HEK293 (cell line): ENCODE data around the gene HSD17B2.

ENCODE experiments used
- CTCF ChIA-PET: fragments of 350-600 bp; formaldehyde crosslinking; extraction: SDS; loops from one replicate; lab custom pipeline; 2021; ENCODE audit warnings: antibody characterized with exemption; lab: Yijun Ruan, JAX
- POLR2A ChIA-PET: fragments of 300-600 bp; formaldehyde crosslinking; extraction: SDS; loops from one replicate; lab custom pipeline; 2020; ENCODE audit warnings: antibody characterized with exemption, inconsistent platforms; lab: Yijun Ruan, JAX
- H3K27ac ChIP-seq: fragments of 200-500 bp; sonication (Bioruptor generic); 2 replicates; pipeline ENCODE4 v1.5.1; 2014; ENCODE audit warnings: low read depth, low read length, control low read depth, inconsistent platforms; ENCODE audit errors: extremely low read depth
- H3K36me3 ChIP-seq, 2 experiments: fragments of 200-500 bp in 1 of 2; sonication (Bioruptor generic) in 1 of 2; 1 replicate in 1 of 2; 2 replicates in 1 of 2; pipeline ENCODE4 v1.5.1; 2014 to 2017; ENCODE audit warnings: inconsistent platforms in 2 of 2, low read length in 2 of 2; ENCODE audit not compliant: control insufficient read depth in 2 of 2, insufficient read depth in 1 of 2
- H3K4me1 ChIP-seq: fragments of 200-500 bp; sonication (Bioruptor generic); 2 replicates; pipeline ENCODE4 v1.5.1; 2014; ENCODE audit warnings: mild to moderate bottlenecking, low read length, inconsistent platforms; ENCODE audit not compliant: control insufficient read depth, insufficient read depth
- H3K4me3 ChIP-seq: 2 replicates; pipeline ENCODE4 v1.5.1; 2011; ENCODE audit warnings: low read depth, mild to moderate bottlenecking, control low read depth, low read length, moderate library complexity
- H3K9me3 ChIP-seq: fragments of 200-500 bp; sonication (Bioruptor generic); 2 replicates; pipeline ENCODE4 v1.5.1; 2014; ENCODE audit warnings: low read depth, low read length, inconsistent platforms; ENCODE audit not compliant: control insufficient read depth, insufficient read depth
- FEZF1 ChIP-seq: fragments of 450-650 bp; formaldehyde crosslinking; IDR thresholded peaks from 2 replicates; pipeline ENCODE4 v1.5.1; 2016; ENCODE audit warnings: missing biosample characterization, missing genetic modification characterization
- YY1 ChIP-seq: fragments of 450-650 bp; formaldehyde crosslinking; IDR thresholded peaks from 2 replicates; pipeline ENCODE4 v1.5.1; 2018; ENCODE audit warnings: missing biosample characterization, missing genetic modification characterization
- ZEB2 ChIP-seq: fragments of 450-650 bp; formaldehyde crosslinking; IDR thresholded peaks from 2 replicates; pipeline ENCODE4 v1.5.1; 2016; ENCODE audit warnings: missing biosample characterization, missing genetic modification characterization
- ZNF132 ChIP-seq: fragments of 450-650 bp; formaldehyde crosslinking; IDR thresholded peaks from 2 replicates; pipeline ENCODE4 v1.5.1; 2017; ENCODE audit warnings: missing biosample characterization, missing genetic modification characterization, borderline replicate concordance
- ZNF169 ChIP-seq: fragments of 450-650 bp; formaldehyde crosslinking; IDR thresholded peaks from 2 replicates; pipeline ENCODE4 v1.5.1; 2016; ENCODE audit warnings: missing biosample characterization, missing genetic modification characterization
- ZNF184 ChIP-seq: fragments of 450-650 bp; IDR thresholded peaks from 2 replicates; pipeline ENCODE4 v1.5.1; 2018; ENCODE audit warnings: missing biosample characterization, mild to moderate bottlenecking, missing genetic modification characterization
- ZNF311 ChIP-seq: fragments of 450-650 bp; formaldehyde crosslinking; IDR thresholded peaks from 2 replicates; pipeline ENCODE4 v1.5.1; 2017; ENCODE audit warnings: missing biosample characterization, missing genetic modification characterization, borderline replicate concordance
- ZNF549 ChIP-seq: fragments of 450-650 bp; IDR thresholded peaks from 2 replicates; pipeline ENCODE4 v1.5.1; 2018; ENCODE audit warnings: missing biosample characterization, missing genetic modification characterization, mild to moderate bottlenecking, inconsistent platforms, moderate library complexity
- ZNF555 ChIP-seq: fragments of 450-650 bp; formaldehyde crosslinking; conservative IDR thresholded peaks from 2 replicates; pipeline ENCODE4 v1.5.1; 2017; ENCODE audit warnings: missing biosample characterization, mild to moderate bottlenecking, missing genetic modification characterization, inconsistent platforms
- ZNF610 ChIP-seq: fragments of 450-650 bp; formaldehyde crosslinking; IDR thresholded peaks from 2 replicates; pipeline ENCODE4 v1.5.1; 2016; ENCODE audit warnings: missing biosample characterization, missing genetic modification characterization, borderline replicate concordance
- ZNF621 ChIP-seq: fragments of 450-650 bp; formaldehyde crosslinking; IDR thresholded peaks from 2 replicates; pipeline ENCODE4 v1.5.1; 2017; ENCODE audit warnings: missing biosample characterization, missing genetic modification characterization
- ZNF654 ChIP-seq: fragments of 450-650 bp; formaldehyde crosslinking; IDR thresholded peaks from 2 replicates; pipeline ENCODE4 v1.5.1; 2016; ENCODE audit warnings: low read depth, missing biosample characterization, missing genetic modification characterization
- ZNF785 ChIP-seq: fragments of 450-650 bp; formaldehyde crosslinking; IDR thresholded peaks from 2 replicates; pipeline ENCODE4 v1.5.1; 2016; ENCODE audit warnings: missing biosample characterization, missing genetic modification characterization
- ZSCAN23 ChIP-seq: fragments of 450-650 bp; formaldehyde crosslinking; IDR thresholded peaks from 2 replicates; pipeline ENCODE4 v1.5.1; 2016; ENCODE audit warnings: missing biosample characterization, missing genetic modification characterization
- TF ChIP-seq, protein P1 (sequence below): fragments of 450-650 bp; formaldehyde crosslinking; IDR thresholded peaks from 2 replicates; pipeline ENCODE4 v1.5.1; 2016; ENCODE audit warnings: missing biosample characterization, missing genetic modification characterization, low read depth
- TF ChIP-seq, protein P2 (sequence below): fragments of 450-650 bp; formaldehyde crosslinking; IDR thresholded peaks from 2 replicates; pipeline ENCODE4 v1.5.1; 2016; ENCODE audit warnings: missing biosample characterization, missing genetic modification characterization
- TF ChIP-seq, protein P3 (sequence below): fragments of 450-650 bp; formaldehyde crosslinking; IDR thresholded peaks from 2 replicates; pipeline ENCODE4 v1.5.1; 2016; ENCODE audit warnings: missing biosample characterization, missing genetic modification characterization
- TF ChIP-seq, protein P4 (sequence below): fragments of 450-650 bp; formaldehyde crosslinking; IDR thresholded peaks from 2 replicates; pipeline ENCODE4 v1.5.1; 2017; ENCODE audit warnings: missing biosample characterization, missing genetic modification characterization
- TF ChIP-seq, protein P5 (sequence below): fragments of 450-650 bp; formaldehyde crosslinking; IDR thresholded peaks from 2 replicates; pipeline ENCODE4 v1.5.1; 2016; ENCODE audit warnings: missing biosample characterization, missing genetic modification characterization, low read depth
- TF ChIP-seq, protein P6 (sequence below): fragments of 450-650 bp; formaldehyde crosslinking; IDR thresholded peaks from 2 replicates; pipeline ENCODE4 v1.5.1; 2017; ENCODE audit warnings: missing biosample characterization, missing genetic modification characterization

HSD17B2 gene

DNA sequence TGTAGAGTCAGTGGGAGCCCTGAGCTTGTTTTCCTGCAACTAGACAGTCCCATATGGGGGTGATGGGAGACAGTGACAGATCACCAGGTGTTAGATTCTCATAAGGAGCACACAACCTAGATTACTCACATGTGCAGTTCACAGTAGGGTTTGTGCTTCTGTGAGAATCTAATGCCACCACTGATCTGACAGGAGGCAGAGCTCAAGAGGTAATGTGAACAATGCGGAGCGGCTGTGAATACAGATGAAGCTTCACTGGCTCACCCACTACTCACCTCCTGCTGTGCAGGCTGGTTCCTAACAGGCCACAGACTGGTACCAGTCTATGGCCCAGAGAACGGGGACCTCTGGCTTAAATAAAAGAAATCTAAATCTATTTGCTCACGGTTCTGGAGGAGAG is 10.2 kb upstream of the HSD17B2 start:
- Histone ChIP-seq H3K9me3 (no peaks in the 10 kb centered on the region), H3K36me3 (no peaks in the 10 kb centered on the region), H3K27ac (no peak overlapping the region), H3K4me3 (no peak overlapping the region), H3K4me1 (no peaks in the 10 kb centered on the region; the same call in 1 of the 2 replicates)
- POLR2A ChIA-PET: no interaction called here
- TF ChIP-seq, protein P1, sequence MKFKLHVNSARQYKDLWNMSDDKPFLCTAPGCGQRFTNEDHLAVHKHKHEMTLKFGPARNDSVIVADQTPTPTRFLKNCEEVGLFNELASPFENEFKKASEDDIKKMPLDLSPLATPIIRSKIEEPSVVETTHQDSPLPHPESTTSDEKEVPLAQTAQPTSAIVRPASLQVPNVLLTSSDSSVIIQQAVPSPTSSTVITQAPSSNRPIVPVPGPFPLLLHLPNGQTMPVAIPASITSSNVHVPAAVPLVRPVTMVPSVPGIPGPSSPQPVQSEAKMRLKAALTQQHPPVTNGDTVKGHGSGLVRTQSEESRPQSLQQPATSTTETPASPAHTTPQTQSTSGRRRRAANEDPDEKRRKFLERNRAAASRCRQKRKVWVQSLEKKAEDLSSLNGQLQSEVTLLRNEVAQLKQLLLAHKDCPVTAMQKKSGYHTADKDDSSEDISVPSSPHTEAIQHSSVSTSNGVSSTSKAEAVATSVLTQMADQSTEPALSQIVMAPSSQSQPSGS (tag by site-specific recombination): no peak
- TF ChIP-seq ZNF610 (tag by site-specific recombination) (peak; percentile 98), FEZF1 (tag by site-specific recombination) (no peak), YY1 (tag by site-specific recombination) (no peak)
- CTCF ChIA-PET: no interaction called here

DNA sequence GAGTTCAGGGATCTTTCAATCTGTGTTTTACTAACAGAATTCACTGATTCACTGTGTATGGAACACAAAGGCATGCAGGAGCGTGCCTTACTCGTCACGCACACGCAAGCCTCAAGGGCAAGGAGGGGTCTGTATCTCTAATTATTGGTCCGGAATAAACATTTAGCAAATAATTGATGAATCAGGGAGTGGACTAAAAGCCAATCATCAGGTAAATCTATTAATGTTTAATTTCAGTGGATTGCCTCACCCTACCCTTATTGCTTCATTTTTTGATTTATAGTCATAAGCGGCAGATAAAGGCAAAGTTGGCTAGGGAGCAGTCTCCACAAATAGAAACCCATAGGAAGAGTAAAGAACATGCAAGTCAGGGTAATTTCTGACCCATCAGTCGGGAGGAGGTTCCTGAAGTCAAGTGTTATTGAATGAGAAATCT is 7.4 kb upstream of the HSD17B2 start:
- CTCF ChIA-PET: interaction anchor here (0.9 kb wide), 1 partner anchor 30 kb away, joined by 3 read pairs; no protein-coding TSS in a partner anchor
- POLR2A ChIA-PET: no interaction called here

DNA sequence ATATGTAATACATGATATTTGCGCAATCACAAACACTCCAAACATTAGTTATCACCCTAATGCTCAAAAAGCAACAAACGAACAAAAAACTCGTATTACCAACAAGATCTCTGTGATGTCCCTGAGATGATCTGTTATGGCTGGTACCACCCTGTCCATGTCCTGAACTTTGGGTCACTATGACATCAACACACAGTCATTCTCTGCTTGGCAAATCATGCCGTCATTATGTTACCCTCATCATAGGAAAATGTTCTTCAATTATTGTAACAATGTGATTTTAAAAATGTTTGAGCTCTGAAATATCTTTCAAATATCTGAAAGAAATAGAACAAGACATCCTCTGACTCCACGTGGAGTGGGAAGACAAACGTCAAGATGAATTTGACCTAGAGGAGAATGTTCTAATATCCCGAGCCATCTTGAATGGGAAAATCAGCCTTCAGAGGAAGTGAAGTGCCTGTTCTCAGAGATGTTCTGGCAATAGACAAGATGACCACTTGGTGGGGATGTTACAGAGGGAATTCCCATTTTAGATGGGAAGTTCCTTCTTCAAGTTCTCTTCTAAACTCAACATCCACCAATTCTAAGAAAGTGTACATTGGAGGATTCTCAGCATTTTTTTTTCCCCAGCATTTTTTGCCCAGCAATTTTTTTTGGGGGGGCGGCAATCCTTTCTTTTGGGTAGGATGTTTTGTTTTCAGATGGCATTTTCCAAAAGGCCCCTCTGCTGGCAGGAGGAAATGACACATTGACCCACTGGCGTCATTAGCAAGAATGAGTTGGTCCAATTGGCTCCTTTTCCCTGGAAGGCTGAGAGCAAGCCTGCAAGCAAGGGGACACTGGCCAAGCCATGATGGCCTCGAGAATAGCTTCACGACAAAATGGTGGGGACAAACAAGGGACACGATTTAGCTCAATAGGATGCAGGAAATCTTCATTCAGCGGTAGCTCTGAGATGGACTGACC is 3.7 kb upstream of the HSD17B2 start:
- H3K4me1 ChIP-seq: no peaks in the 10 kb centered on the region
- ChIA-PET POLR2A (no interaction called here), CTCF (interaction anchor here (0.6 to 2.8 kb wide), 11 partner anchors 9 to 536 kb away, joined by 3 to 29 read pairs (median 4); no protein-coding TSS in a partner anchor)
- no peak overlapping the region for H3K27ac ChIP-seq
- no peak overlapping the region for H3K4me3 ChIP-seq
- no peaks in the 10 kb centered on the region for H3K36me3 ChIP-seq
- no peaks in the 10 kb centered on the region for H3K9me3 ChIP-seq
- TF ChIP-seq, protein P2, sequence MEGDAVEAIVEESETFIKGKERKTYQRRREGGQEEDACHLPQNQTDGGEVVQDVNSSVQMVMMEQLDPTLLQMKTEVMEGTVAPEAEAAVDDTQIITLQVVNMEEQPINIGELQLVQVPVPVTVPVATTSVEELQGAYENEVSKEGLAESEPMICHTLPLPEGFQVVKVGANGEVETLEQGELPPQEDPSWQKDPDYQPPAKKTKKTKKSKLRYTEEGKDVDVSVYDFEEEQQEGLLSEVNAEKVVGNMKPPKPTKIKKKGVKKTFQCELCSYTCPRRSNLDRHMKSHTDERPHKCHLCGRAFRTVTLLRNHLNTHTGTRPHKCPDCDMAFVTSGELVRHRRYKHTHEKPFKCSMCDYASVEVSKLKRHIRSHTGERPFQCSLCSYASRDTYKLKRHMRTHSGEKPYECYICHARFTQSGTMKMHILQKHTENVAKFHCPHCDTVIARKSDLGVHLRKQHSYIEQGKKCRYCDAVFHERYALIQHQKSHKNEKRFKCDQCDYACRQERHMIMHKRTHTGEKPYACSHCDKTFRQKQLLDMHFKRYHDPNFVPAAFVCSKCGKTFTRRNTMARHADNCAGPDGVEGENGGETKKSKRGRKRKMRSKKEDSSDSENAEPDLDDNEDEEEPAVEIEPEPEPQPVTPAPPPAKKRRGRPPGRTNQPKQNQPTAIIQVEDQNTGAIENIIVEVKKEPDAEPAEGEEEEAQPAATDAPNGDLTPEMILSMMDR: peak; percentile 45
- TF ChIP-seq, protein P3, sequence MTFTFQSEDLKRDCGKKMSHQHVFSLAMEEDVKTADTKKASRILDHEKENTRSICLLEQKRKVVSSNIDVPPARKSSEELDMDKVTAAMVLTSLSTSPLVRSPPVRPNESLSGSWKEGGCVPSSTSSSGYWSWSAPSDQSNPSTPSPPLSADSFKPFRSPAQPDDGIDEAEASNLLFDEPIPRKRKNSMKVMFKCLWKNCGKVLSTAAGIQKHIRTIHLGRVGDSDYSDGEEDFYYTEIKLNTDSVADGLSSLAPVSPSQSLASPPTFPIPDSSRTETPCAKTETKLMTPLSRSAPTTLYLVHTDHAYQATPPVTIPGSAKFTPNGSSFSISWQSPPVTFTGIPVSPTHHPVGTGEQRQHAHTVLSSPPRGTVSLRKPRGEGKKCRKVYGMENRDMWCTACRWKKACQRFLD (tag by site-specific recombination): no peak
- TF ChIP-seq ZNF311 (no peak), ZNF184 (tag by site-specific recombination) (no peak), ZNF555 (tag by site-specific recombination) (no peak), ZNF169 (no peak), ZNF654 (tag by site-specific recombination) (peak; percentile 53), ZNF132 (tag by site-specific recombination) (no peak), ZNF785 (tag by site-specific recombination) (no peak), ZSCAN23 (tag by site-specific recombination) (no peak)
- TF ChIP-seq, protein P4, sequence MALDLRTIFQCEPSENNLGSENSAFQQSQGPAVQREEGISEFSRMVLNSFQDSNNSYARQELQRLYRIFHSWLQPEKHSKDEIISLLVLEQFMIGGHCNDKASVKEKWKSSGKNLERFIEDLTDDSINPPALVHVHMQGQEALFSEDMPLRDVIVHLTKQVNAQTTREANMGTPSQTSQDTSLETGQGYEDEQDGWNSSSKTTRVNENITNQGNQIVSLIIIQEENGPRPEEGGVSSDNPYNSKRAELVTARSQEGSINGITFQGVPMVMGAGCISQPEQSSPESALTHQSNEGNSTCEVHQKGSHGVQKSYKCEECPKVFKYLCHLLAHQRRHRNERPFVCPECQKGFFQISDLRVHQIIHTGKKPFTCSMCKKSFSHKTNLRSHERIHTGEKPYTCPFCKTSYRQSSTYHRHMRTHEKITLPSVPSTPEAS (tag by site-specific recombination): no peak

More for the DNA sequence above, 7.4 kb upstream of the HSD17B2 start:
- Histone ChIP-seq H3K4me3 (no peak overlapping the region), H3K9me3 (no peaks in the 10 kb centered on the region), H3K4me1 (no peaks in the 10 kb centered on the region; the same call in 1 of the 2 replicates), H3K27ac (no peak overlapping the region), H3K36me3 (no peaks in the 10 kb centered on the region)
- TF ChIP-seq, protein P5, sequence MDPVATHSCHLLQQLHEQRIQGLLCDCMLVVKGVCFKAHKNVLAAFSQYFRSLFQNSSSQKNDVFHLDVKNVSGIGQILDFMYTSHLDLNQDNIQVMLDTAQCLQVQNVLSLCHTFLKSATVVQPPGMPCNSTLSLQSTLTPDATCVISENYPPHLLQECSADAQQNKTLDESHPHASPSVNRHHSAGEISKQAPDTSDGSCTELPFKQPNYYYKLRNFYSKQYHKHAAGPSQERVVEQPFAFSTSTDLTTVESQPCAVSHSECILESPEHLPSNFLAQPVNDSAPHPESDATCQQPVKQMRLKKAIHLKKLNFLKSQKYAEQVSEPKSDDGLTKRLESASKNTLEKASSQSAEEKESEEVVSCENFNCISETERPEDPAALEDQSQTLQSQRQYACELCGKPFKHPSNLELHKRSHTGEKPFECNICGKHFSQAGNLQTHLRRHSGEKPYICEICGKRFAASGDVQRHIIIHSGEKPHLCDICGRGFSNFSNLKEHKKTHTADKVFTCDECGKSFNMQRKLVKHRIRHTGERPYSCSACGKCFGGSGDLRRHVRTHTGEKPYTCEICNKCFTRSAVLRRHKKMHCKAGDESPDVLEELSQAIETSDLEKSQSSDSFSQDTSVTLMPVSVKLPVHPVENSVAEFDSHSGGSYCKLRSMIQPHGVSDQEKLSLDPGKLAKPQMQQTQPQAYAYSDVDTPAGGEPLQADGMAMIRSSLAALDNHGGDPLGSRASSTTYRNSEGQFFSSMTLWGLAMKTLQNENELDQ (tag by site-specific recombination): no peak
- TF ChIP-seq, protein P6, sequence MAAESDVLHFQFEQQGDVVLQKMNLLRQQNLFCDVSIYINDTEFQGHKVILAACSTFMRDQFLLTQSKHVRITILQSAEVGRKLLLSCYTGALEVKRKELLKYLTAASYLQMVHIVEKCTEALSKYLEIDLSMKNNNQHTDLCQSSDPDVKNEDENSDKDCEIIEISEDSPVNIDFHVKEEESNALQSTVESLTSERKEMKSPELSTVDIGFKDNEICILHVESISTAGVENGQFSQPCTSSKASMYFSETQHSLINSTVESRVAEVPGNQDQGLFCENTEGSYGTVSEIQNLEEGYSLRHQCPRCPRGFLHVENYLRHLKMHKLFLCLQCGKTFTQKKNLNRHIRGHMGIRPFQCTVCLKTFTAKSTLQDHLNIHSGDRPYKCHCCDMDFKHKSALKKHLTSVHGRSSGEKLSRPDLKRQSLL (tag by site-specific recombination): no peak
- no peak for TF ChIP-seq ZNF621
- TF ChIP-seq ZEB2 (tag by site-specific recombination): no peak
- no peak for TF ChIP-seq ZNF549 (tag by site-specific recombination)
